Measurements from ENCODE around the gene DNPH1. TPM values are rescaled to one million over a fixed set of nuclear protein-coding genes. Genes with fewer than 3 reads are reported as not detected.

Gene DNPH1
- total and polyA plus RNA-seq, 9 donors: 13.6 to 120 (median 44.7) TPM

DNA sequence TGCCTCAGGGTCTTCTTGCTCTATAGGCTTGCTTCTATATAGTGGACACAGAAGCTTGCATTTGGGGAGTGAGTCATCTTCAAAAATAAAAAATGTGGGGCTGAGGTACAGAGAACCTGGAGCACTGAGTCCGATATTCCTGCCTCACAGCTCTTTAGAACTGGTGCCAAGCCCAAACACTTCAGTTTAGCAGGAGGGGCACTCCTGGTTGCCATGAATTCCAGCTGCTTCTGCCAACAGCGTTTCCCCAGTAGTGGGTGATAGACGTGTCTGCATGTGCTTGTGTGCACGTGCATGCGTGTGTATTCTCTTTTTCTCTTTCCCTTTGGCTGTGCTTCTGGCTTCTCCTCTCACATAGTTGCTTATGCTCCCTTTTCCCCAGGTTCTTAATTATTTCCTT, 11.9 kb downstream of the DNPH1 start:
- no peaks in the 10 kb centered on the region for H3K4me1 ChIP-seq (ENCODE audit: insufficient read depth)
- 77 to 87% (median 82%) methylated on average over 5 of the region's 5 CpGs for WGBS, 3 donors
- TF ChIP-seq EP300 (IDR thresholded peaks at IDR 0.05): no peak
- TF ChIP-seq, protein P1, sequence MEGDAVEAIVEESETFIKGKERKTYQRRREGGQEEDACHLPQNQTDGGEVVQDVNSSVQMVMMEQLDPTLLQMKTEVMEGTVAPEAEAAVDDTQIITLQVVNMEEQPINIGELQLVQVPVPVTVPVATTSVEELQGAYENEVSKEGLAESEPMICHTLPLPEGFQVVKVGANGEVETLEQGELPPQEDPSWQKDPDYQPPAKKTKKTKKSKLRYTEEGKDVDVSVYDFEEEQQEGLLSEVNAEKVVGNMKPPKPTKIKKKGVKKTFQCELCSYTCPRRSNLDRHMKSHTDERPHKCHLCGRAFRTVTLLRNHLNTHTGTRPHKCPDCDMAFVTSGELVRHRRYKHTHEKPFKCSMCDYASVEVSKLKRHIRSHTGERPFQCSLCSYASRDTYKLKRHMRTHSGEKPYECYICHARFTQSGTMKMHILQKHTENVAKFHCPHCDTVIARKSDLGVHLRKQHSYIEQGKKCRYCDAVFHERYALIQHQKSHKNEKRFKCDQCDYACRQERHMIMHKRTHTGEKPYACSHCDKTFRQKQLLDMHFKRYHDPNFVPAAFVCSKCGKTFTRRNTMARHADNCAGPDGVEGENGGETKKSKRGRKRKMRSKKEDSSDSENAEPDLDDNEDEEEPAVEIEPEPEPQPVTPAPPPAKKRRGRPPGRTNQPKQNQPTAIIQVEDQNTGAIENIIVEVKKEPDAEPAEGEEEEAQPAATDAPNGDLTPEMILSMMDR (IDR thresholded peaks at IDR 0.05): no peak
- H3K9me3 ChIP-seq: no peaks in the 10 kb centered on the region
- DNase-seq: no peak
- no peak overlapping the region for H3K27ac ChIP-seq
- no peaks in the 10 kb centered on the region for H3K27me3 ChIP-seq
- intact Hi-C loops (cut with DNase I): no loop called here
- no peak overlapping the region for H3K4me3 ChIP-seq
- no peaks in the 10 kb centered on the region for H3K36me3 ChIP-seq

DNA sequence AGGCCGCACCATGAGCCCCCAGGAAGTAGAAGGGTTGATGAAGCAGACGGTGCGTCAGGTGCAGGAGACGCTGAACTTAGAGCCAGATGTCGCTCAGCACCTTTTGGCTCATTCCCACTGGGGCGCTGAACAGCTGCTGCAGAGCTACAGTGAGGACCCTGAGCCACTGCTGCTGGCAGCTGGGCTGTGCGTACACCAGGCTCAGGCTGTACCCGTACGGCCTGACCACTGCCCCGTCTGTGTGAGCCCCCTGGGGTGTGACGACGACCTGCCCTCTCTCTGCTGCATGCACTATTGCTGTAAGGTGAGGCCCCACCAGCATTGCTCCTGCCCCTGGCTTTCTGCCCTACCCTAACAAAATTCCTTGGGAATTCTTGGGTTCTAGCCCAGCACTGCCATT, 13.1 kb downstream of the DNPH1 start:
- H3K9me3 ChIP-seq: no peaks in the 10 kb centered on the region
- H3K4me3 ChIP-seq: no peak overlapping the region
- H3K36me3 ChIP-seq: no peaks in the 10 kb centered on the region
- no peaks in the 10 kb centered on the region for H3K27me3 ChIP-seq
- H3K4me1 ChIP-seq (ENCODE audit: insufficient read depth): no peaks in the 10 kb centered on the region
- 84 to 93% (median 88%) methylated on average over 12 of the region's 12 CpGs for WGBS, 3 donors
- DNase-seq: peak in 1 of 5 donors; percentile 11
- H3K27ac ChIP-seq: no peak overlapping the region
- intact Hi-C loops (cut with DNase I): no loop called here
- TF ChIP-seq POLR2A (IDR thresholded peaks at IDR 0.05) (no peak), EP300 (IDR thresholded peaks at IDR 0.05) (no peak)
- TF ChIP-seq, protein P1 (IDR thresholded peaks at IDR 0.05): no peak

DNA sequence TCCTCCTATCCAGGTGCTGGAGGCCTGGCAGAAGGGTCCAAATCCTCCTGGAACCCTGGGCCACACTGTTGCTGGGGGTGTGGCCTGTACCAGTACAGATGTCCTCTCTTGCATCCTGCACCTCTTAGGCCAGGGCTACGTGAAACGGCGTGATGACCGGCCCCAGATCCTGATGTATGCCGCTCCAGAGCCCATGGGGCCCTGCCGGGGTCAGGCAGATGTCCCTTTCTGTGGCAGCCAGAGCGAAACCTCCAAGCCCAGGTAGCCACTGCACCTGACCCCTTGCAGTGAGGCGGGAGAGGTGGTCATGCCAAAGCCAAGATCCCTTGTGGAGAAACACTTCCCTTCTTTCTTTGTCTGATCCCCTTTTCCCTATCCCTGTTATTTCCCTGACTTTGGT, 14.2 kb downstream of the DNPH1 start:
- Histone ChIP-seq H3K4me1 (ENCODE audit: insufficient read depth) (no peaks in the 10 kb centered on the region), H3K36me3 (no peaks in the 10 kb centered on the region), H3K27me3 (no peaks in the 10 kb centered on the region), H3K9me3 (no peaks in the 10 kb centered on the region), H3K27ac (no peak overlapping the region), H3K4me3 (no peak overlapping the region)
- 93 to 96% (median 94%) methylated on average over 8 of the region's 8 CpGs for WGBS, 3 donors
- TF ChIP-seq EP300 (IDR thresholded peaks at IDR 0.05): no peak
- no peak for TF ChIP-seq POLR2A (IDR thresholded peaks at IDR 0.05)
- TF ChIP-seq, protein P1 (IDR thresholded peaks at IDR 0.05): no peak
- DNase-seq: peak in 1 of 5 donors; percentile 10
- intact Hi-C loops (cut with DNase I): no loop called here

DNA sequence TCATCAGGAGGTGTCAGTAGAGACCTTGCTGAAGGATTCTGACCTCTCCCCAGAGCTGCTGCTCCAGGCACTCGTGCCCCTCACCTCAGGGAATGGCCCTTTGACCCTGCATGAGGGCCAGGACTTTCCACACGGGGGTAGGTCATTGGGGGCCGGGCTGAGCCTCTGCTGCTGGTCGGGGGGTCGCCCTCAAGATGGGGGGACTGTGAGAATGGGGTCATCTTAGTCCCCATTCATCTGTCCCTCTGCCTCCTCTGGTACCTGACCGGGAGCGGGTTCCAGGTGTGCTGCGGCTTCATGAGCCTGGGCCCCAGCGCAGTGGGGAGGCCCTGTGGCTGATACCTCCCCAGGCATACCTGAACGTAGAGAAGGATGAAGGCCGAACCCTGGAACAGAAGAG, 15.8 kb downstream of the DNPH1 start:
- Histone ChIP-seq H3K4me3 (no peak overlapping the region), H3K4me1 (ENCODE audit: insufficient read depth) (no peaks in the 10 kb centered on the region), H3K9me3 (no peaks in the 10 kb centered on the region), H3K27me3 (no peaks in the 10 kb centered on the region), H3K27ac (no peak overlapping the region), H3K36me3 (no peaks in the 10 kb centered on the region)
- WGBS, 3 donors: 81 to 83% (median 82%) methylated on average over 11 of the region's 11 CpGs
- intact Hi-C loops (cut with DNase I): no loop called here
- TF ChIP-seq EP300 (IDR thresholded peaks at IDR 0.05) (no peak), POLR2A (IDR thresholded peaks at IDR 0.05) (no peak)
- TF ChIP-seq, protein P1 (IDR thresholded peaks at IDR 0.05): no peak
- DNase-seq: peak in 1 of 5 donors; percentile 6

DNA sequence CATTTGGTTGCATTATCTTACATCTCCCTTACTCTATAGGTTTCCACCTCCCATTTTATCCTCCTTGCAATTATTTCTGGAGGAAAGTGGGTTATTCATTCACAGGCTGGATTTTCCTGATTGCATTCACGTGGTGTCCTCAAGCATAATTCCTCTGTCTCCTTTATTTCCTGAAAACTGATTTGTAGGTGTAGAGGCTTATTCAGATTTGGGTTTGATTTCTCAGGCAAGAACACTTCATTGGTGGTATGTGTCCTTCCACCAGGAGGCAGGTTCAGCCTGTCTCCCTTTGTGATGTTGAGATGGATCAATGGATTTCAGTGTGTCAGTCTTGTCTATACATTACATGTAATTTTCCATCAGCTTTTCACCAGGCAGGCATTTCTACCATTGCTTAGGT, 17.3 kb downstream of the DNPH1 start:
- Histone ChIP-seq H3K27ac (no peak overlapping the region), H3K9me3 (no peaks in the 10 kb centered on the region), H3K36me3 (no peaks in the 10 kb centered on the region), H3K4me3 (no peak overlapping the region), H3K27me3 (no peaks in the 10 kb centered on the region), H3K4me1 (ENCODE audit: insufficient read depth) (no peaks in the 10 kb centered on the region)
- 81 to 88% (median 81%) methylated on average over 1 of the region's 1 CpG for WGBS, 3 donors
- intact Hi-C loops (cut with DNase I): no loop called here
- no peak for DNase-seq
- TF ChIP-seq EP300 (IDR thresholded peaks at IDR 0.05): no peak

Data from ovary (tissue), 9 donors.